ENCODE data around the gene B3GNT8. TPM values are rescaled to one million over a fixed set of nuclear protein-coding genes. Genes with fewer than 3 reads are reported as not detected.

The B3GNT8 gene
- total RNA-seq, 1 experiment from 2014 or later, result 0.96 TPM

GRCh38 chr19:41376998-41377365 lies 50.2 kb downstream of the B3GNT8 start:
- H3T11ph ChIP-seq (ENCODE audit: low read length), result no peak overlapping the region
- Mint-ChIP-seq H3K9me3 (no peaks in the 10 kb centered on the region; a peak in 1 of 5 replicates), H3K36me3 (ENCODE audit: insufficient read depth in 1 of 3, low read depth in 3 of 3) (no peaks in the 10 kb centered on the region; a peak in 1 of 7 replicates), H3K4me1 (peaks cover 12 to 19% of the 10 kb centered on the region in 2 experiments), H3K27ac (peak overlapping the region in 1 of 3 experiments; percentile 6; a peak in 2 of 7 replicates), H3K4me3 (peak overlapping the region; percentile 75 to 79), H3K27me3 (ENCODE audit: low read depth) (peaks cover 9% of the 10 kb centered on the region)
- DNase-seq, result no peak
- no peak overlapping the region for H3K18ac ChIP-seq (ENCODE audit: insufficient read length, low read depth, low read length)
- peak overlapping the region; percentile 96 for H3K4me2 ChIP-seq (ENCODE audit: insufficient read depth, insufficient read length, low read length)
- H2AK5ac ChIP-seq (ENCODE audit: insufficient read length, low read length), result no peak overlapping the region
- H3K14ac ChIP-seq (ENCODE audit: insufficient read depth, low read length), result no peak overlapping the region
- no peak overlapping the region for H2AFZ ChIP-seq (ENCODE audit: low read length)
- H3K23ac ChIP-seq (ENCODE audit: insufficient read length, low read depth, low read length), result no peak overlapping the region
- H3K9ac ChIP-seq (ENCODE audit: extremely low read depth, insufficient read length, low read length), result no peak overlapping the region
- WGBS (ENCODE audit: extremely low coverage, insufficient read length, low lambda C conversion rate), result no CpG with 5 or more reads among the region's 8 CpGs
- no peak overlapping the region for H4K5ac ChIP-seq (ENCODE audit: insufficient read length, low read depth, low read length)
- H2BK20ac ChIP-seq (ENCODE audit: low read depth, low read length, poor library complexity, severe bottlenecking), result no peak overlapping the region
- no peak overlapping the region for H2BK120ac ChIP-seq (ENCODE audit: low read depth, low read length, poor library complexity, severe bottlenecking)
- no peak overlapping the region for H2BK5ac ChIP-seq (ENCODE audit: insufficient read length, low read length)
- H4K20me1 ChIP-seq (ENCODE audit: control insufficient read depth, insufficient read depth, insufficient read length), result no peaks in the 10 kb centered on the region
- H3K27me3 ChIP-seq (ENCODE audit: insufficient read depth, low read length), result no peaks in the 10 kb centered on the region
- no peak overlapping the region for H2BK12ac ChIP-seq (ENCODE audit: insufficient read length, low read depth, low read length)
- TF ChIP-seq CTCF (conservative IDR thresholded peaks at IDR 0.05), result no peak
- no peak overlapping the region for H3K4ac ChIP-seq (ENCODE audit: low read depth, low read length)
- no peaks in the 10 kb centered on the region for H3K79me2 ChIP-seq (ENCODE audit: insufficient read depth, low read length)
- peaks cover 7% of the 10 kb centered on the region for H3K23me2 ChIP-seq (ENCODE audit: insufficient read length, low read depth, low read length, poor library complexity, severe bottlenecking)
- no peak overlapping the region for H2BK15ac ChIP-seq (ENCODE audit: low read depth, low read length)
- H3K56ac ChIP-seq (ENCODE audit: insufficient read length, low read depth, low read length), result no peak overlapping the region
- no peak overlapping the region for H4K8ac ChIP-seq (replicated peaks; ENCODE audit: insufficient read length, low read depth, low read length)
- no peak overlapping the region for H3K27ac ChIP-seq (ENCODE audit: insufficient read length, low read depth, low read length)
- H3K79me1 ChIP-seq (ENCODE audit: insufficient read depth, low read depth, low read length, poor library complexity, severe bottlenecking), result no peaks in the 10 kb centered on the region
- H4K91ac ChIP-seq (ENCODE audit: insufficient read length, low read depth, low read length), result no peak overlapping the region
- no peaks in the 10 kb centered on the region for H3K9me3 ChIP-seq (ENCODE audit: control insufficient read depth, low read depth, low read length)
- H3K4me1 ChIP-seq (ENCODE audit: insufficient read depth, low read length), result peaks cover 2% of the 10 kb centered on the region; the same call in 1 of the 2 replicates
